OCI-LY1 (cell line): ENCODE data around the gene NEGR1.

Experiments used
- EZH2 ChIP-seq: fragments of 200-600 bp; sonication (generic), shearing (Covaris generic); IDR thresholded peaks from 2 replicates; pipeline ENCODE4 v1.8.0; 2017; ENCODE audit warnings: borderline replicate concordance, mixed run types, mild to moderate bottlenecking, antibody characterized with exemption, low read length, moderate library complexity, mixed read lengths
- TF ChIP-seq, protein P1 (sequence below): fragments of 200-600 bp; sonication (generic), shearing (Covaris generic); IDR thresholded peaks from 2 replicates; pipeline ENCODE4 v1.5.1; 2017; ENCODE audit warnings: mild to moderate bottlenecking, antibody characterized with exemption, low read length, moderate library complexity, mixed read lengths

DNA sequence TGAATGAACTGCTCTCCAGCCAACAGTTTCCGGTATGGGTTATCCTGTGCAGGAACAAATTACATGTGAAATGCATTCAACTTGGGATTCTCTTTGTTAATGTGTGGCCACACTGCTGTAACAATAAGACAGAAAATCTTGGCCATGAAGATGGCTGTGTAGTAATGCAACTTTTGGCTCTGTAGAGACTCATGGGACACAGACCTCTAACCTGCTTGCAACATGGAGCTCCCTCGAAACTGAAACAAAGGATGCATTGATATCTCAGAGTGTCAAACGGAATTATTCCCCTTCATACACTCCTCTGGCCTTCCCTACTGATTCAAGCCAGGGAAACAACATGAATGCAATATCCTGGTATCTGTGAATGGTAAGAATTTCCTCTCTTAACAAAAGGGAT, 642.2 kb downstream of the NEGR1 start:
- TF ChIP-seq, protein P1, sequence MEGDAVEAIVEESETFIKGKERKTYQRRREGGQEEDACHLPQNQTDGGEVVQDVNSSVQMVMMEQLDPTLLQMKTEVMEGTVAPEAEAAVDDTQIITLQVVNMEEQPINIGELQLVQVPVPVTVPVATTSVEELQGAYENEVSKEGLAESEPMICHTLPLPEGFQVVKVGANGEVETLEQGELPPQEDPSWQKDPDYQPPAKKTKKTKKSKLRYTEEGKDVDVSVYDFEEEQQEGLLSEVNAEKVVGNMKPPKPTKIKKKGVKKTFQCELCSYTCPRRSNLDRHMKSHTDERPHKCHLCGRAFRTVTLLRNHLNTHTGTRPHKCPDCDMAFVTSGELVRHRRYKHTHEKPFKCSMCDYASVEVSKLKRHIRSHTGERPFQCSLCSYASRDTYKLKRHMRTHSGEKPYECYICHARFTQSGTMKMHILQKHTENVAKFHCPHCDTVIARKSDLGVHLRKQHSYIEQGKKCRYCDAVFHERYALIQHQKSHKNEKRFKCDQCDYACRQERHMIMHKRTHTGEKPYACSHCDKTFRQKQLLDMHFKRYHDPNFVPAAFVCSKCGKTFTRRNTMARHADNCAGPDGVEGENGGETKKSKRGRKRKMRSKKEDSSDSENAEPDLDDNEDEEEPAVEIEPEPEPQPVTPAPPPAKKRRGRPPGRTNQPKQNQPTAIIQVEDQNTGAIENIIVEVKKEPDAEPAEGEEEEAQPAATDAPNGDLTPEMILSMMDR: no peak
- no peak for TF ChIP-seq EZH2
